Neural progenitor cell (in vitro differentiated cells): Measurements from ENCODE around the gene TRAPPC12. TPM values are rescaled to one million over a fixed set of nuclear protein-coding genes. Genes with fewer than 3 reads are reported as not detected.
A peak's percentile ranks its signal among the peaks of the same experiment; 100 is the strongest.

Source experiments
- DNase-seq: peaks from one replicate; pipeline ENCODE4 v3.0.0-alpha.2; 2016; ENCODE audit warnings: low spot score
- H2AFZ ChIP-seq: fragments of 200-600 bp; sonication (generic); replicated peaks from 2 replicates; pipeline ENCODE4 v1.6.1; 2016; ENCODE audit warnings: antibody characterized with exemption
- H3F3A ChIP-seq: fragments of 200-600 bp; sonication (generic); 2 replicates; pipeline ENCODE4 v1.6.1; 2016; ENCODE audit warnings: antibody characterized with exemption, low read depth
- H3K27ac ChIP-seq: fragments of 200-600 bp; sonication (generic); 2 replicates; pipeline ENCODE4 v1.5.1; 2016; ENCODE audit warnings: mild to moderate bottlenecking
- H3K27me3 ChIP-seq: fragments of 200-600 bp; sonication (generic); 2 replicates; pipeline ENCODE4 v1.6.1; 2016; ENCODE audit warnings: mild to moderate bottlenecking, moderate library complexity
- H3K36me3 ChIP-seq: fragments of 200-600 bp; sonication (generic); 2 replicates; pipeline ENCODE4 v1.5.1; 2016
- H3K4me1 ChIP-seq: fragments of 200-600 bp; sonication (generic); 2 replicates; pipeline ENCODE4 v1.6.1; 2016; ENCODE audit warnings: mixed run types
- H3K4me2 ChIP-seq: fragments of 200-600 bp; sonication (generic); 2 replicates; pipeline ENCODE4 v1.6.1; 2016
- H3K4me3 ChIP-seq: fragments of 200-600 bp; sonication (generic); 2 replicates; pipeline ENCODE4 v1.5.1; 2016
- H3K79me2 ChIP-seq: fragments of 200-600 bp; sonication (generic); 2 replicates; pipeline ENCODE4 v1.6.1; 2016; ENCODE audit warnings: low read depth
- H3K9ac ChIP-seq: fragments of 200-600 bp; sonication (generic); 2 replicates; pipeline ENCODE4 v1.6.1; 2016
- H3K9me3 ChIP-seq: fragments of 200-600 bp; sonication (generic); 2 replicates; pipeline ENCODE4 v1.5.1; 2016; ENCODE audit warnings: low read depth
- H4K20me1 ChIP-seq: fragments of 200-600 bp; sonication (generic); 2 replicates; pipeline ENCODE4 v1.6.1; 2016; ENCODE audit warnings: low read depth
- H3K27ac Mint-ChIP-seq: 3 replicates; pipeline ENCODE4 v1.8.0; 2021; ENCODE audit warnings: mixed read lengths
- H3K27me3 Mint-ChIP-seq: 2 replicates; pipeline ENCODE4 v1.8.0; 2022; ENCODE audit warnings: low read depth, mild to moderate bottlenecking, inconsistent platforms, moderate library complexity, mixed read lengths; ENCODE audit not compliant: insufficient read depth
- H3K36me3 Mint-ChIP-seq: 3 replicates; pipeline ENCODE4 v1.8.0; 2021; ENCODE audit warnings: mixed read lengths
- H3K4me1 Mint-ChIP-seq: 3 replicates; pipeline ENCODE4 v1.8.0; 2021; ENCODE audit warnings: mixed read lengths
- H3K4me3 Mint-ChIP-seq: 3 replicates; pipeline ENCODE4 v1.8.0; 2021; ENCODE audit warnings: mild to moderate bottlenecking, moderate library complexity, mixed read lengths
- H3K9me3 Mint-ChIP-seq: 3 replicates; pipeline ENCODE4 v1.8.0; 2020; ENCODE audit warnings: mixed read lengths
- EZH2 ChIP-seq: fragments of 200-600 bp; sonication (generic); IDR thresholded peaks from 2 replicates; pipeline ENCODE4 v1.6.1; 2017; ENCODE audit warnings: antibody characterized with exemption, mild to moderate bottlenecking, moderate library complexity
- EZH2phosphoT487 ChIP-seq: fragments of 200-600 bp; sonication (generic); IDR thresholded peaks from 2 replicates; pipeline ENCODE4 v1.6.1; 2017; ENCODE audit warnings: antibody characterized with exemption
- total RNA-seq: library from RNA; depleted of rRNA; stranded (reverse); fragments of >200 nt; gene quantifications from 2 replicates; pipeline ENCODE4 v1.2.3, GENCODE V29; 2015; ENCODE audit warnings: low replicate concordance
- TF ChIP-seq, protein P1 (sequence below): fragments of 200-600 bp; sonication (generic); IDR thresholded peaks from 2 replicates; pipeline ENCODE4 v1.5.1; 2017; ENCODE audit warnings: antibody characterized with exemption, mild to moderate bottlenecking

TRAPPC12 gene
- total RNA-seq, 1 donor from 2014 or later = 59.5 TPM

DNA sequence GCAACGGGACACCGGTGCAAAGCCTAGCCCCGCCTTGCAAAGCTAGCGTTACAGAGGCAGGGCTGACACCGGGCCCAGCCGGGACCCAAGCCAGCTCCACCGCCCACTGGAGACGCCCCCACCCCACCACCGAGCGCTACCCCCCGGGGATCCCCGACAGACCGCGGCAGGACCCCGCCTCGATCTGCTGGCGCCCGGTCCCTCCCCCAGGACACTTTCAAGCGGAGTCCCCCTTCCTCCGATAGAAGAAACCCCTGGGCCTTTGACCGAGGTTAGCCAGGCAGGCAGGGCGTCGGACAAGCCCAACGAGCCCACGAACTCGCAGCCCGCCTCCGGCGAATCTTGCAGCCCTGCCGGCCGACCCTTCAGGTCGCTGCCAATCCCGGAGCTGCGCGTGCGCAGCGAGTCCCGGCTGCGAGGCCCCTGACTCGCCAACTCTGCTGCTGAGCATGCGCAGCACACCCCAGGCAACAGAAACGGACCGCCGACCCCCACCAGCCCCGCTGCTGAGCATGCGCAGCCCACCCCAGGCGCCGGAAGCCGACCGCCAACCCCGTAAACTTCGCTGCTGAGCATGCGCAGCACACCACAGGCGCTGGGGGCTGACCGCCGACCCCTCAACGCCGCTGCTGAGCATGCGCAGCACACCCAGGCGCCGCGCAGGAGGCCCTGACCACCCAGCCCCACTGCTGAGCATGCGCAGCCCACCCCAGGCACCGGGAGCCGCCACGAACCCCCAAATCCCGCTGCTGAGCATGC lies 139.2 kb downstream of the TRAPPC12 start:
- H2AFZ ChIP-seq = peak overlapping the region; percentile 62
- no peak for TF ChIP-seq EZH2
- TF ChIP-seq, protein P1, sequence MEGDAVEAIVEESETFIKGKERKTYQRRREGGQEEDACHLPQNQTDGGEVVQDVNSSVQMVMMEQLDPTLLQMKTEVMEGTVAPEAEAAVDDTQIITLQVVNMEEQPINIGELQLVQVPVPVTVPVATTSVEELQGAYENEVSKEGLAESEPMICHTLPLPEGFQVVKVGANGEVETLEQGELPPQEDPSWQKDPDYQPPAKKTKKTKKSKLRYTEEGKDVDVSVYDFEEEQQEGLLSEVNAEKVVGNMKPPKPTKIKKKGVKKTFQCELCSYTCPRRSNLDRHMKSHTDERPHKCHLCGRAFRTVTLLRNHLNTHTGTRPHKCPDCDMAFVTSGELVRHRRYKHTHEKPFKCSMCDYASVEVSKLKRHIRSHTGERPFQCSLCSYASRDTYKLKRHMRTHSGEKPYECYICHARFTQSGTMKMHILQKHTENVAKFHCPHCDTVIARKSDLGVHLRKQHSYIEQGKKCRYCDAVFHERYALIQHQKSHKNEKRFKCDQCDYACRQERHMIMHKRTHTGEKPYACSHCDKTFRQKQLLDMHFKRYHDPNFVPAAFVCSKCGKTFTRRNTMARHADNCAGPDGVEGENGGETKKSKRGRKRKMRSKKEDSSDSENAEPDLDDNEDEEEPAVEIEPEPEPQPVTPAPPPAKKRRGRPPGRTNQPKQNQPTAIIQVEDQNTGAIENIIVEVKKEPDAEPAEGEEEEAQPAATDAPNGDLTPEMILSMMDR = no peak
- no peak for TF ChIP-seq EZH2phosphoT487

GRCh38 chr2:3519255-3520205 lies 140.0 kb downstream of the TRAPPC12 start, which contains the start of gene ADI1:
Gene ADI1, minus strand, starts transcription at chr2:3519531. Its CDS starts 44 bp downstream, at chr2:3519487.
- peak within 1 kb of the TSS; percentile 85 for H3K4me3 Mint-ChIP-seq
- TF ChIP-seq, protein P1 = no peak
- TF ChIP-seq EZH2phosphoT487 (no peak), EZH2 (no peak)
- H3K4me3 ChIP-seq = peak within 1 kb of the TSS; percentile 79
- peak within 1 kb of the TSS; percentile 74 for H3K9ac ChIP-seq
- no peaks in the 10 kb centered on the region for H3K27me3 ChIP-seq
- H3K27me3 Mint-ChIP-seq = peaks cover 2% of the 10 kb centered on the region
- H4K20me1 ChIP-seq = no peaks in the 10 kb centered on the region
- H3K36me3 ChIP-seq = peaks cover 5% of the 10 kb centered on the region
- H3K4me1 ChIP-seq = peaks cover 8% of the 10 kb centered on the region
- peak within 1 kb of the TSS; percentile 93 for H3K27ac ChIP-seq
- H3K4me2 ChIP-seq = peak within 1 kb of the TSS; percentile 91
- peaks cover 20% of the 10 kb centered on the region for H3K79me2 ChIP-seq
- H3K4me1 Mint-ChIP-seq = peaks cover 23% of the 10 kb centered on the region
- peaks cover 15% of the 10 kb centered on the region for H3K36me3 Mint-ChIP-seq
- peaks cover 25% of the 10 kb centered on the region for H3F3A ChIP-seq
- H3K9me3 ChIP-seq = no peaks in the 10 kb centered on the region
- H3K27ac Mint-ChIP-seq = peak within 1 kb of the TSS; percentile 74
- peaks cover 8% of the 10 kb centered on the region for H3K9me3 Mint-ChIP-seq
- DNase-seq = no peak
- peak within 1 kb of the TSS; percentile 62 for H2AFZ ChIP-seq

More for the DNA sequence above, 139.2 kb downstream of the TRAPPC12 start:
- H3K36me3 ChIP-seq = peaks cover 5% of the 10 kb centered on the region
- H3K27ac ChIP-seq = peak overlapping the region; percentile 93
- Mint-ChIP-seq H3K36me3 (peaks cover 15% of the 10 kb centered on the region), H3K27me3 (peaks cover 2% of the 10 kb centered on the region), H3K9me3 (peaks cover 8% of the 10 kb centered on the region), H3K4me3 (peak overlapping the region; percentile 85), H3K4me1 (peaks cover 23% of the 10 kb centered on the region), H3K27ac (no peak overlapping the region)
- H3K9ac ChIP-seq = peak overlapping the region; percentile 74
- H3K79me2 ChIP-seq = peaks cover 20% of the 10 kb centered on the region
- peaks cover 25% of the 10 kb centered on the region for H3F3A ChIP-seq
- peak overlapping the region; percentile 91 for H3K4me2 ChIP-seq
- DNase-seq = peak; percentile 99
- H3K27me3 ChIP-seq = no peaks in the 10 kb centered on the region
- no peaks in the 10 kb centered on the region for H4K20me1 ChIP-seq
- peak overlapping the region; percentile 79 for H3K4me3 ChIP-seq
- H3K9me3 ChIP-seq = no peaks in the 10 kb centered on the region
- peaks cover 8% of the 10 kb centered on the region for H3K4me1 ChIP-seq

GRCh38 chr2:3520591-3520990 lies 141.1 kb downstream of the TRAPPC12 start:
- H3K27me3 ChIP-seq = no peaks in the 10 kb centered on the region
- no peaks in the 10 kb centered on the region for H4K20me1 ChIP-seq
- peaks cover 23% of the 10 kb centered on the region for H3K4me1 Mint-ChIP-seq
- DNase-seq = no peak
- no peak overlapping the region for H3K4me3 ChIP-seq
- H3K4me3 Mint-ChIP-seq = peak overlapping the region; percentile 85
- peaks cover 25% of the 10 kb centered on the region for H3F3A ChIP-seq
- H3K4me1 ChIP-seq = peaks cover 8% of the 10 kb centered on the region
- no peak overlapping the region for H3K9ac ChIP-seq
- peaks cover 2% of the 10 kb centered on the region for H3K27me3 Mint-ChIP-seq
- H3K27ac Mint-ChIP-seq = no peak overlapping the region
- H3K36me3 ChIP-seq = peaks cover 5% of the 10 kb centered on the region
- no peak overlapping the region for H2AFZ ChIP-seq
- TF ChIP-seq, protein P1 = no peak
- TF ChIP-seq EZH2 (no peak), EZH2phosphoT487 (no peak)
- H3K79me2 ChIP-seq = peaks cover 20% of the 10 kb centered on the region
- no peak overlapping the region for H3K27ac ChIP-seq
- H3K9me3 ChIP-seq = no peaks in the 10 kb centered on the region
- peaks cover 12% of the 10 kb centered on the region for H3K36me3 Mint-ChIP-seq
- peaks cover 3% of the 10 kb centered on the region for H3K9me3 Mint-ChIP-seq
- H3K4me2 ChIP-seq = peak overlapping the region; percentile 81
